Activated naive CD8-positive, alpha-beta T cell treated with anti-CD3 and anti-CD28 coated beads, Interleukin-2, amount 10 ng/mL, durations not matched to agents 7 days and 5 days (primary cell): ENCODE data around the gene GPRASP2. TPM values are rescaled to one million over a fixed set of nuclear protein-coding genes. Genes with fewer than 3 reads are reported as not detected.
"Not testable (repeated sequence)": the region's sequence is repeated elsewhere in the genome, so short reads cannot be mapped to it uniquely, and the experiment has no call there.

Experiments
- ATAC-seq: fragments of 150-1000 bp; cut with Tn5 transposase; one replicate; pipeline ENCODE4 v1.10.0; 2021; ENCODE audit warnings: low read depth, moderate library complexity
- POLR2A ChIA-PET: fragments of 350-600 bp; sonication (Branson Sonifier 250); formaldehyde crosslinking; loops from one replicate; lab custom pipeline; 2021; ENCODE audit warnings: antibody characterized with exemption; lab: Charles Lee
- DNase-seq: peaks from one replicate; pipeline ENCODE4 v3.0.0; 2021
- H3K27ac Mint-ChIP-seq: one replicate; pipeline ENCODE4 v1.8.0; 2022; ENCODE audit warnings: mild to moderate bottlenecking, mixed read lengths
- H3K27me3 Mint-ChIP-seq: one replicate; pipeline ENCODE4 v1.8.0; 2022; ENCODE audit warnings: mild to moderate bottlenecking, moderate library complexity, mixed read lengths
- H3K36me3 Mint-ChIP-seq: one replicate; pipeline ENCODE4 v1.8.0; 2021; ENCODE audit warnings: mild to moderate bottlenecking, mixed read lengths
- H3K4me1 Mint-ChIP-seq: one replicate; pipeline ENCODE4 v1.8.0; 2021; ENCODE audit warnings: mixed read lengths
- H3K4me3 Mint-ChIP-seq: one replicate; pipeline ENCODE4 v1.8.0; 2022; ENCODE audit warnings: mild to moderate bottlenecking, moderate library complexity, mixed read lengths
- H3K9me3 Mint-ChIP-seq: one replicate; pipeline ENCODE4 v1.8.0; 2021; ENCODE audit warnings: mixed read lengths
- total RNA-seq, 2 experiments: library from RNA; stranded (reverse); gene quantifications; one replicate each; pipeline ENCODE4 v1.2.3, GENCODE V29; 2021

GPRASP2 gene
- total RNA-seq, 2 experiments from 2014 or later = 0.77 to 0.89 TPM

GRCh38 chrX:102714994-102715393 lies 2.7 kb downstream of the GPRASP2 start:
- POLR2A ChIA-PET = no interaction called here
- Mint-ChIP-seq H3K4me1 (peaks cover 6% of the 10 kb centered on the region), H3K27ac (no peak overlapping the region), H3K9me3 (no peaks in the 10 kb centered on the region), H3K27me3 (peaks cover 12% of the 10 kb centered on the region), H3K36me3 (no peaks in the 10 kb centered on the region), H3K4me3 (no peak overlapping the region)
- DNase-seq = no peak
- ATAC-seq = no peak

- POLR2A ChIA-PET = no interaction called here
- Mint-ChIP-seq H3K27me3 (peaks cover 6% of the 10 kb centered on the region), H3K4me3 (no peak overlapping the region), H3K36me3 (no peaks in the 10 kb centered on the region), H3K27ac (no peak overlapping the region), H3K4me1 (peaks cover 11% of the 10 kb centered on the region), H3K9me3 (no peaks in the 10 kb centered on the region)
- ATAC-seq (no peak), DNase-seq (no peak)
Observed at GRCh38 chrX:102715967-102716366, 3.7 kb downstream of the GPRASP2 start.

GRCh38 chrX:102720237-102721168 lies 8.3 kb downstream of the GPRASP2 start, which contains the start of gene GPRASP3:
GPRASP3 (plus strand) TSS chrX:102720743; CDS start chrX:102748996, 28,253 bp downstream.
- no peaks in the 10 kb centered on the region for H3K36me3 Mint-ChIP-seq
- ATAC-seq (peak; percentile 99), DNase-seq (peak; percentile 74)
- H3K27me3 Mint-ChIP-seq = no peaks in the 10 kb centered on the region
- no peaks in the 10 kb centered on the region for H3K9me3 Mint-ChIP-seq
- H3K4me1 Mint-ChIP-seq = peaks cover 5% of the 10 kb centered on the region
- peak within 1 kb of the TSS; percentile 86 for H3K4me3 Mint-ChIP-seq
- POLR2A ChIA-PET = no interaction called here
- peak within 1 kb of the TSS; percentile 86 for H3K27ac Mint-ChIP-seq

- H3K4me3 Mint-ChIP-seq = peak overlapping the region; percentile 86
- H3K4me1 Mint-ChIP-seq, H3K36me3 Mint-ChIP-seq, ATAC-seq, DNase-seq, POLR2A ChIA-PET, H3K27me3 Mint-ChIP-seq, H3K9me3 Mint-ChIP-seq: not testable (repeated sequence)
- peak overlapping the region; percentile 86 for H3K27ac Mint-ChIP-seq
Observed at GRCh38 chrX:102721169-102721506, 8.9 kb downstream of the GPRASP2 start.

- Mint-ChIP-seq H3K27ac (no peak overlapping the region), H3K9me3 (no peaks in the 10 kb centered on the region), H3K4me3 (no peak overlapping the region), H3K36me3 (no peaks in the 10 kb centered on the region), H3K27me3 (no peaks in the 10 kb centered on the region), H3K4me1 (peaks cover 5% of the 10 kb centered on the region)
- DNase-seq (no peak), ATAC-seq (no peak)
- POLR2A ChIA-PET = no interaction called here
Observed at GRCh38 chrX:102723456-102723855, 11.2 kb downstream of the GPRASP2 start.

GRCh38 chrX:102727761-102728160 lies 15.5 kb downstream of the GPRASP2 start:
- no peaks in the 10 kb centered on the region for H3K9me3 Mint-ChIP-seq
- POLR2A ChIA-PET = no interaction called here
- H3K36me3 Mint-ChIP-seq = no peaks in the 10 kb centered on the region
- no peak overlapping the region for H3K27ac Mint-ChIP-seq
- H3K4me3 Mint-ChIP-seq = no peak overlapping the region
- no peaks in the 10 kb centered on the region for H3K4me1 Mint-ChIP-seq
- no peaks in the 10 kb centered on the region for H3K27me3 Mint-ChIP-seq
- ATAC-seq = no peak
- DNase-seq = no peak

GRCh38 chrX:102728646-102729045 lies 16.4 kb downstream of the GPRASP2 start:
- H3K9me3 Mint-ChIP-seq = no peaks in the 10 kb centered on the region
- ATAC-seq = no peak

GRCh38 chrX:102739657-102740056 lies 27.4 kb downstream of the GPRASP2 start:
- H3K27ac Mint-ChIP-seq = no peak overlapping the region
- no peaks in the 10 kb centered on the region for H3K9me3 Mint-ChIP-seq
- ATAC-seq (no peak), DNase-seq (no peak)
- H3K4me1 Mint-ChIP-seq = no peaks in the 10 kb centered on the region
- H3K27me3 Mint-ChIP-seq = no peaks in the 10 kb centered on the region
- H3K4me3 Mint-ChIP-seq = no peak overlapping the region
- POLR2A ChIA-PET = no interaction called here
- no peaks in the 10 kb centered on the region for H3K36me3 Mint-ChIP-seq

More at GRCh38 chrX:102728646-102729045, 16.4 kb downstream of the GPRASP2 start:
- Mint-ChIP-seq H3K27ac (no peak overlapping the region), H3K4me1 (no peaks in the 10 kb centered on the region), H3K4me3 (no peak overlapping the region), H3K36me3 (no peaks in the 10 kb centered on the region), H3K27me3 (no peaks in the 10 kb centered on the region)
- no peak for DNase-seq
- POLR2A ChIA-PET = no interaction called here

GRCh38 chrX:102744307-102744706 lies 32.1 kb downstream of the GPRASP2 start:
- DNase-seq (no peak), ATAC-seq (no peak)
- H3K36me3 Mint-ChIP-seq = no peaks in the 10 kb centered on the region
- no peaks in the 10 kb centered on the region for H3K27me3 Mint-ChIP-seq
- H3K4me3 Mint-ChIP-seq = no peak overlapping the region
- H3K4me1 Mint-ChIP-seq = peaks cover 1% of the 10 kb centered on the region
- H3K27ac Mint-ChIP-seq = no peak overlapping the region
- POLR2A ChIA-PET = no interaction called here
- no peaks in the 10 kb centered on the region for H3K9me3 Mint-ChIP-seq

- POLR2A ChIA-PET = no interaction called here
- H3K27ac Mint-ChIP-seq = no peak overlapping the region
- peaks cover 1% of the 10 kb centered on the region for H3K4me1 Mint-ChIP-seq
- ATAC-seq = no peak
- H3K36me3 Mint-ChIP-seq = no peaks in the 10 kb centered on the region
- no peaks in the 10 kb centered on the region for H3K27me3 Mint-ChIP-seq
- DNase-seq = no peak
- H3K9me3 Mint-ChIP-seq = no peaks in the 10 kb centered on the region
- peak overlapping the region; percentile 44 for H3K4me3 Mint-ChIP-seq
Observed at GRCh38 chrX:102745513-102745856, 33.2 kb downstream of the GPRASP2 start.

GRCh38 chrX:102745857-102746584 lies 33.8 kb downstream of the GPRASP2 start:
- Mint-ChIP-seq H3K4me1 (peaks cover 1% of the 10 kb centered on the region), H3K36me3 (no peaks in the 10 kb centered on the region), H3K9me3 (no peaks in the 10 kb centered on the region), H3K4me3 (peak overlapping the region; percentile 79), H3K27me3 (no peaks in the 10 kb centered on the region), H3K27ac (peak overlapping the region; percentile 46)
- ATAC-seq (peak; percentile 71), DNase-seq (peak; percentile 48)
- POLR2A ChIA-PET = no interaction called here

- no peaks in the 10 kb centered on the region for H3K36me3 Mint-ChIP-seq
- ATAC-seq = no peak
- H3K27ac Mint-ChIP-seq = no peak overlapping the region
- H3K4me1 Mint-ChIP-seq = peaks cover 4% of the 10 kb centered on the region
- H3K27me3 Mint-ChIP-seq = no peaks in the 10 kb centered on the region
- DNase-seq = no peak
- no peaks in the 10 kb centered on the region for H3K9me3 Mint-ChIP-seq
- no peak overlapping the region for H3K4me3 Mint-ChIP-seq
- POLR2A ChIA-PET = no interaction called here
Observed at GRCh38 chrX:102765217-102765616, 53.0 kb downstream of the GPRASP2 start.

GRCh38 chrX:102765809-102766208 lies 53.6 kb downstream of the GPRASP2 start:
- ATAC-seq (no peak), DNase-seq (no peak)
- peaks cover 4% of the 10 kb centered on the region for H3K4me1 Mint-ChIP-seq
- no peaks in the 10 kb centered on the region for H3K9me3 Mint-ChIP-seq
- H3K27me3 Mint-ChIP-seq = no peaks in the 10 kb centered on the region
- no peak overlapping the region for H3K27ac Mint-ChIP-seq
- POLR2A ChIA-PET = no interaction called here
- H3K36me3 Mint-ChIP-seq = no peaks in the 10 kb centered on the region
- H3K4me3 Mint-ChIP-seq = no peak overlapping the region

GRCh38 chrX:102767287-102767686 lies 55.0 kb downstream of the GPRASP2 start:
- Mint-ChIP-seq H3K4me1 (peaks cover 7% of the 10 kb centered on the region), H3K27me3 (no peaks in the 10 kb centered on the region), H3K9me3 (no peaks in the 10 kb centered on the region), H3K36me3 (no peaks in the 10 kb centered on the region), H3K27ac (no peak overlapping the region), H3K4me3 (no peak overlapping the region)
- POLR2A ChIA-PET = no interaction called here
- DNase-seq (no peak), ATAC-seq (no peak)
